OCI-LY1 (cell line): ENCODE data around the gene ULK4.
"Not testable (repeated sequence)": the region's sequence is repeated elsewhere in the genome, so short reads cannot be mapped to it uniquely, and the experiment has no call there.

ENCODE experiments used
- H2AFZ ChIP-seq: fragments of 200-600 bp; sonication (generic), shearing (Covaris generic); 2 replicates; pipeline ENCODE4 v1.6.0; 2014; ENCODE audit warnings: antibody characterized with exemption, mild to moderate bottlenecking, low read length
- H3F3A ChIP-seq: fragments of 200-600 bp; sonication (generic), shearing (Covaris generic); 2 replicates; pipeline ENCODE4 v1.6.0; 2014; ENCODE audit warnings: mild to moderate bottlenecking, antibody characterized with exemption, low read length, moderate library complexity; ENCODE audit not compliant: insufficient read depth
- H3K27ac ChIP-seq: fragments of 200-600 bp; sonication (generic); 2 replicates; pipeline ENCODE4 v1.5.1; 2014; ENCODE audit warnings: low read length, mixed run types, mild to moderate bottlenecking, low read depth; ENCODE audit not compliant: poor library complexity, severe bottlenecking
- H3K27me3 ChIP-seq: fragments of 200-600 bp; sonication (generic); 2 replicates; pipeline ENCODE4 v1.6.0; 2014; ENCODE audit warnings: antibody characterized with exemption, mild to moderate bottlenecking, low read length, moderate library complexity; ENCODE audit not compliant: insufficient read depth
- H3K36me3 ChIP-seq: fragments of 200-600 bp; sonication (generic); 2 replicates; pipeline ENCODE4 v1.6.1; 2014; ENCODE audit warnings: mild to moderate bottlenecking, antibody characterized with exemption, low read length, moderate library complexity, mixed read lengths; ENCODE audit not compliant: insufficient read depth
- H3K4me1 ChIP-seq: fragments of 200-600 bp; sonication (generic); 2 replicates; pipeline ENCODE4 v1.5.1; 2014; ENCODE audit warnings: mild to moderate bottlenecking, low read length, moderate library complexity; ENCODE audit not compliant: insufficient read depth, severe bottlenecking
- H3K4me2 ChIP-seq: fragments of 200-600 bp; sonication (generic), shearing (Covaris generic); 2 replicates; pipeline ENCODE4 v1.6.1; 2014; ENCODE audit warnings: low read length
- H3K4me3 ChIP-seq: fragments of 200-600 bp; sonication (generic); 2 replicates; pipeline ENCODE4 v1.5.1; 2014; ENCODE audit warnings: low read length, low read depth, mild to moderate bottlenecking, mixed read lengths; ENCODE audit not compliant: poor library complexity, severe bottlenecking
- H3K79me2 ChIP-seq: fragments of 200-600 bp; shearing (Covaris generic); 2 replicates; pipeline ENCODE4 v1.6.1; 2016; ENCODE audit warnings: mixed run types, low read length, mixed read lengths; ENCODE audit not compliant: insufficient read depth
- H3K9ac ChIP-seq: fragments of 200-600 bp; sonication (generic), shearing (Covaris generic); 2 replicates; pipeline ENCODE4 v1.6.1; 2014; ENCODE audit warnings: mild to moderate bottlenecking, low read length, mixed read lengths
- H3K9me2 ChIP-seq: fragments of 200-600 bp; sonication (generic), shearing (Covaris generic); 2 replicates; pipeline ENCODE4 v1.6.1; 2014; ENCODE audit warnings: low read depth, mild to moderate bottlenecking, low read length, mixed read lengths
- H3K9me3 ChIP-seq: fragments of 200-600 bp; shearing (Covaris generic); 2 replicates; pipeline ENCODE4 v1.6.1; 2014; ENCODE audit warnings: low read length, mixed read lengths
- H4K20me1 ChIP-seq: fragments of 200-600 bp; sonication (generic), shearing (Covaris generic); 2 replicates; pipeline ENCODE4 v1.6.0; 2016; ENCODE audit warnings: mild to moderate bottlenecking, low read length; ENCODE audit not compliant: insufficient read depth
- EZH2 ChIP-seq: fragments of 200-600 bp; sonication (generic), shearing (Covaris generic); IDR thresholded peaks from 2 replicates; pipeline ENCODE4 v1.8.0; 2017; ENCODE audit warnings: borderline replicate concordance, mixed run types, mild to moderate bottlenecking, antibody characterized with exemption, low read length, moderate library complexity, mixed read lengths
- TF ChIP-seq, protein P1 (sequence below): fragments of 200-600 bp; sonication (generic), shearing (Covaris generic); IDR thresholded peaks from 2 replicates; pipeline ENCODE4 v1.5.1; 2017; ENCODE audit warnings: mild to moderate bottlenecking, antibody characterized with exemption, low read length, moderate library complexity, mixed read lengths

ULK4 gene

DNA sequence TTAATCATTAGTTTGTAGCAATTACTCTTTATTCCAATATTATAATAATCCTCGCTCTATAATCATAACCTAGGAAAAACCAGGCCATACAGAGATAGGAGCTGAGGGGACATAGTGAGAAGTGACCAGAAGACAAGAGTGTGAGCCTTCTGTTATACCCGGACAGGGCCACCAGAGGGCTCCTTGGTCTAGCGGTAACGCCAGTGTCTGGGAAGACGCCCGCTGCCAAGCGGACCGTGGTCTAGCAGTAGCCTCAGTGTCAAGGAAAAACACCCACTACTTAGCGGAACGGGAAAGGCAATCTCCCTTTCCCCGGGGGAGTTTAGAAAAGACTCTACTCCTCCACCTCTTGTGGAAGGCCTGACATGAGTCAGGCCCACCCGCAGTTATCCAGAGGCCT, 266.1 kb downstream of the ULK4 start:
- H3K36me3 ChIP-seq, H3K4me1 ChIP-seq, H2AFZ ChIP-seq, H3K4me3 ChIP-seq, H3K9ac ChIP-seq, H3K9me3 ChIP-seq, H3F3A ChIP-seq, H3K9me2 ChIP-seq, H3K27ac ChIP-seq, H3K79me2 ChIP-seq, H3K27me3 ChIP-seq, H3K4me2 ChIP-seq, H4K20me1 ChIP-seq: not testable (repeated sequence)
- TF ChIP-seq, protein P1, sequence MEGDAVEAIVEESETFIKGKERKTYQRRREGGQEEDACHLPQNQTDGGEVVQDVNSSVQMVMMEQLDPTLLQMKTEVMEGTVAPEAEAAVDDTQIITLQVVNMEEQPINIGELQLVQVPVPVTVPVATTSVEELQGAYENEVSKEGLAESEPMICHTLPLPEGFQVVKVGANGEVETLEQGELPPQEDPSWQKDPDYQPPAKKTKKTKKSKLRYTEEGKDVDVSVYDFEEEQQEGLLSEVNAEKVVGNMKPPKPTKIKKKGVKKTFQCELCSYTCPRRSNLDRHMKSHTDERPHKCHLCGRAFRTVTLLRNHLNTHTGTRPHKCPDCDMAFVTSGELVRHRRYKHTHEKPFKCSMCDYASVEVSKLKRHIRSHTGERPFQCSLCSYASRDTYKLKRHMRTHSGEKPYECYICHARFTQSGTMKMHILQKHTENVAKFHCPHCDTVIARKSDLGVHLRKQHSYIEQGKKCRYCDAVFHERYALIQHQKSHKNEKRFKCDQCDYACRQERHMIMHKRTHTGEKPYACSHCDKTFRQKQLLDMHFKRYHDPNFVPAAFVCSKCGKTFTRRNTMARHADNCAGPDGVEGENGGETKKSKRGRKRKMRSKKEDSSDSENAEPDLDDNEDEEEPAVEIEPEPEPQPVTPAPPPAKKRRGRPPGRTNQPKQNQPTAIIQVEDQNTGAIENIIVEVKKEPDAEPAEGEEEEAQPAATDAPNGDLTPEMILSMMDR, result peak; percentile 51

DNA sequence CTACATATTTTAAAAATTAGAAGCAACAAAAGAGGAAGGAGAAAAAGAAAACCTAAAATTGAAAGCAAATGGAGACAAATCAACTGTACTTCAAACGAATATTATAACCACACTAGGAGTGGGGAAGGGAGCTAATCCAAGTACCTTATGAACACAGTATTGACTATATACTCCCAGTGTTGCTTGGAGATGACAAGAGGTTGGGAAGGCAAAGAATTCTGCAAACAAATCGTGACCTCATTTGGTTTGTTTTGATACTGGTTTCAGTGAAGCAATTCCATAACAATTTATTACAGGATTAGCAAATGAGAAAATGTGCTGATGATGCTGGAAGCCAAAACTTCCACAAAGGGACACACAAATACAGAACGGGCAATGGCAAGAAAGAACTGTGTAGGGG, 268.1 kb downstream of the ULK4 start:
- H3K9me3 ChIP-seq, result no peaks in the 10 kb centered on the region
- no peak overlapping the region for H2AFZ ChIP-seq
- H3K4me2 ChIP-seq, result no peak overlapping the region
- no peaks in the 10 kb centered on the region for H3K27me3 ChIP-seq
- no peak overlapping the region for H3K4me3 ChIP-seq
- TF ChIP-seq EZH2, result no peak
- TF ChIP-seq, protein P1, result no peak
- no peaks in the 10 kb centered on the region for H4K20me1 ChIP-seq
- H3K36me3 ChIP-seq, result no peaks in the 10 kb centered on the region
- H3K79me2 ChIP-seq, result no peaks in the 10 kb centered on the region
- H3K27ac ChIP-seq, result no peak overlapping the region
- no peaks in the 10 kb centered on the region for H3F3A ChIP-seq
- no peaks in the 10 kb centered on the region for H3K4me1 ChIP-seq
- H3K9ac ChIP-seq, result no peak overlapping the region
- H3K9me2 ChIP-seq, result no peaks in the 10 kb centered on the region

DNA sequence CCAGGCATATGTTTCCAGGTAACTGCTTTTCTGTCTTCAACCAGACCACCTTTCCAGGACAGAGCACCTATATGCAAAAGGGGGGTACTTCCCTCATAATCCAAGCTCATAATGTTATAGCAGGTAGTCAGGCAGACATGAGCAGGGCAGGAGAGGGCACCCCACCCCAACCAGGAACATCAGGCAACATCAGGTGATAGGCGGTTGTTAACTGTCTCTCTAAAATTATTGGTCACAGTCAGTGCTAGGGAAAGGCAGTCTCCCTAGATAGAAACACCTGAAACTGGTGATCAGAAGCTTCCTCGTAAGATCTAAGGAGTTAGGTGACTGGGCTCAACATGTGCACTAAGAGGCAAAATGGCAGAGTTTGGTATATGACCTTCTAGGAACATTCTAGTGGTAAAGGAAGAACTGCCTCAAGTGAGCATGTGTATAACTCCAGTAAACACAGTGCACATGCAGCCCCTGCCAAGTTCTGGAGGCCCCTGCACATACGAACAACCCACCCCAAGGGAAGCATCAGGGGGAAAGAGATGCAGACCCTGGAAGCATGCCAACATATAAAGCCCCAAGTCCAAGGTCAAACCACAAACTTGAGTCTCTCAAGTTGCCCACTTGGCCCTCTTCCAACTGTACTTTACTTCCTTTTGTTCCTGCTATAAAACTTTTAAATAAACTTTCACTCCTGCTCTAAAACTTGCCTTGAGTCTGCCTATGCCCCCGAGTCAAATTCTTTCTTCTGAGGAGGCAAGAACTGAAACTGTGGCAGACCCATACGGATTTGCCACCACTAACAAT, 270.9 kb downstream of the ULK4 start:
- no peak overlapping the region for H3K4me2 ChIP-seq
- no peaks in the 10 kb centered on the region for H3F3A ChIP-seq
- no peaks in the 10 kb centered on the region for H3K9me3 ChIP-seq
- no peaks in the 10 kb centered on the region for H3K9me2 ChIP-seq
- H2AFZ ChIP-seq, result no peak overlapping the region
- no peaks in the 10 kb centered on the region for H3K36me3 ChIP-seq
- H3K79me2 ChIP-seq, result no peaks in the 10 kb centered on the region
- TF ChIP-seq EZH2, result no peak
- TF ChIP-seq, protein P1, result no peak
- no peak overlapping the region for H3K4me3 ChIP-seq
- no peaks in the 10 kb centered on the region for H3K27me3 ChIP-seq
- no peak overlapping the region for H3K27ac ChIP-seq
- no peak overlapping the region for H3K9ac ChIP-seq
- no peaks in the 10 kb centered on the region for H4K20me1 ChIP-seq
- H3K4me1 ChIP-seq, result no peaks in the 10 kb centered on the region
